Rectal smooth muscle tissue (tissue), 1 donor: ENCODE data around the gene CACNA2D3.

ENCODE experiments used
- H3K27ac ChIP-seq: one replicate; pipeline ENCODE4 v1.7.0; 2013; ENCODE audit warnings: low read depth, low read length, inconsistent platforms
- H3K27me3 ChIP-seq: one replicate; pipeline ENCODE4 v1.7.0; 2013; ENCODE audit warnings: low read length; ENCODE audit not compliant: control insufficient read depth, insufficient read depth
- H3K36me3 ChIP-seq: one replicate; pipeline ENCODE4 v1.7.0; 2013; ENCODE audit warnings: low read length; ENCODE audit not compliant: control insufficient read depth, insufficient read depth
- H3K4me1 ChIP-seq: one replicate; pipeline ENCODE4 v1.7.0; 2013; ENCODE audit warnings: low read length; ENCODE audit not compliant: control insufficient read depth, insufficient read depth
- H3K4me3 ChIP-seq: one replicate; pipeline ENCODE4 v1.7.0; 2013; ENCODE audit warnings: low read length
- H3K9ac ChIP-seq: one replicate; pipeline ENCODE4 v1.7.0; 2013; ENCODE audit warnings: low read length

Gene CACNA2D3

GRCh38 chr3:54949491-54950044 is 827.2 kb downstream of the CACNA2D3 start:
- Histone ChIP-seq H3K27me3 (no peaks in the 10 kb centered on the region), H3K27ac (no peak overlapping the region), H3K36me3 (no peaks in the 10 kb centered on the region), H3K4me1 (no peaks in the 10 kb centered on the region), H3K4me3 (no peak overlapping the region), H3K9ac (no peak overlapping the region)

- Histone ChIP-seq H3K27me3 (no peaks in the 10 kb centered on the region), H3K4me3 (no peak overlapping the region), H3K27ac (no peak overlapping the region), H3K36me3 (no peaks in the 10 kb centered on the region), H3K9ac (no peak overlapping the region), H3K4me1 (no peaks in the 10 kb centered on the region)
Measured at GRCh38 chr3:54950391-54951003, 828.1 kb downstream of the CACNA2D3 start.

GRCh38 chr3:54951405-54951804 is 829.1 kb downstream of the CACNA2D3 start:
- Histone ChIP-seq H3K4me1 (no peaks in the 10 kb centered on the region), H3K9ac (no peak overlapping the region), H3K4me3 (no peak overlapping the region), H3K27ac (no peak overlapping the region), H3K36me3 (no peaks in the 10 kb centered on the region), H3K27me3 (no peaks in the 10 kb centered on the region)

- H3K36me3 ChIP-seq = no peaks in the 10 kb centered on the region
- no peak overlapping the region for H3K9ac ChIP-seq
- H3K4me1 ChIP-seq = no peaks in the 10 kb centered on the region
- H3K27ac ChIP-seq = no peak overlapping the region
- no peaks in the 10 kb centered on the region for H3K27me3 ChIP-seq
- H3K4me3 ChIP-seq = no peak overlapping the region
Measured at GRCh38 chr3:54954022-54954421, 831.7 kb downstream of the CACNA2D3 start.

- no peaks in the 10 kb centered on the region for H3K4me1 ChIP-seq
- H3K9ac ChIP-seq = no peak overlapping the region
- no peak overlapping the region for H3K4me3 ChIP-seq
- no peaks in the 10 kb centered on the region for H3K36me3 ChIP-seq
- H3K27me3 ChIP-seq = no peaks in the 10 kb centered on the region
- no peak overlapping the region for H3K27ac ChIP-seq
Measured at GRCh38 chr3:54954521-54954920, 832.2 kb downstream of the CACNA2D3 start.

GRCh38 chr3:54955496-54955895 is 833.1 kb downstream of the CACNA2D3 start:
- Histone ChIP-seq H3K4me3 (no peak overlapping the region), H3K27me3 (no peaks in the 10 kb centered on the region), H3K9ac (no peak overlapping the region), H3K36me3 (no peaks in the 10 kb centered on the region), H3K4me1 (no peaks in the 10 kb centered on the region), H3K27ac (no peak overlapping the region)

GRCh38 chr3:54955941-54956340 is 833.6 kb downstream of the CACNA2D3 start:
- Histone ChIP-seq H3K9ac (no peak overlapping the region), H3K27me3 (no peaks in the 10 kb centered on the region), H3K36me3 (no peaks in the 10 kb centered on the region), H3K27ac (no peak overlapping the region), H3K4me3 (no peak overlapping the region), H3K4me1 (no peaks in the 10 kb centered on the region)

- no peak overlapping the region for H3K4me3 ChIP-seq
- no peak overlapping the region for H3K27ac ChIP-seq
- no peaks in the 10 kb centered on the region for H3K27me3 ChIP-seq
- H3K36me3 ChIP-seq = no peaks in the 10 kb centered on the region
- no peaks in the 10 kb centered on the region for H3K4me1 ChIP-seq
- H3K9ac ChIP-seq = no peak overlapping the region
Measured at GRCh38 chr3:54957711-54958110, 835.4 kb downstream of the CACNA2D3 start.

GRCh38 chr3:54960082-54960481 is 837.7 kb downstream of the CACNA2D3 start:
- Histone ChIP-seq H3K4me1 (no peaks in the 10 kb centered on the region), H3K27me3 (no peaks in the 10 kb centered on the region), H3K27ac (no peak overlapping the region), H3K4me3 (no peak overlapping the region), H3K9ac (no peak overlapping the region), H3K36me3 (no peaks in the 10 kb centered on the region)

GRCh38 chr3:54960701-54961100 is 838.3 kb downstream of the CACNA2D3 start:
- Histone ChIP-seq H3K9ac (no peak overlapping the region), H3K27ac (no peak overlapping the region), H3K4me3 (no peak overlapping the region), H3K36me3 (no peaks in the 10 kb centered on the region), H3K4me1 (no peaks in the 10 kb centered on the region), H3K27me3 (no peaks in the 10 kb centered on the region)

- H3K27me3 ChIP-seq = no peaks in the 10 kb centered on the region
- no peak overlapping the region for H3K4me3 ChIP-seq
- no peaks in the 10 kb centered on the region for H3K4me1 ChIP-seq
- H3K27ac ChIP-seq = no peak overlapping the region
- no peaks in the 10 kb centered on the region for H3K36me3 ChIP-seq
- no peak overlapping the region for H3K9ac ChIP-seq
Measured at GRCh38 chr3:54962200-54962599, 839.8 kb downstream of the CACNA2D3 start.

- H3K4me3 ChIP-seq = no peak overlapping the region
- no peak overlapping the region for H3K27ac ChIP-seq
Measured at GRCh38 chr3:54963641-54964040, 841.3 kb downstream of the CACNA2D3 start.

GRCh38 chr3:54964081-54964480 is 841.7 kb downstream of the CACNA2D3 start:
- no peaks in the 10 kb centered on the region for H3K27me3 ChIP-seq
- no peak overlapping the region for H3K9ac ChIP-seq
- H3K4me1 ChIP-seq = no peaks in the 10 kb centered on the region
- no peak overlapping the region for H3K27ac ChIP-seq
- H3K4me3 ChIP-seq = no peak overlapping the region
- H3K36me3 ChIP-seq = no peaks in the 10 kb centered on the region

More at GRCh38 chr3:54963641-54964040, 841.3 kb downstream of the CACNA2D3 start:
- Histone ChIP-seq H3K4me1 (no peaks in the 10 kb centered on the region), H3K36me3 (no peaks in the 10 kb centered on the region), H3K27me3 (no peaks in the 10 kb centered on the region), H3K9ac (no peak overlapping the region)
